GM12874 (cell line): Measurements from ENCODE around the gene TRIM32.

ENCODE experiments used
- CTCF ChIP-seq: IDR thresholded peaks from 2 replicates; pipeline ENCODE4 v1.5.1; 2011; ENCODE audit warnings: low read depth, mild to moderate bottlenecking, control low read depth, low read length, moderate library complexity; ENCODE audit not compliant: insufficient read depth

The TRIM32 gene

GRCh38 chr9:116662646-116663310, 24.3 kb upstream of the TRIM32 start:
- TF ChIP-seq CTCF, result no peak

- TF ChIP-seq CTCF, result no peak
Measured at GRCh38 chr9:116663581-116663980, 23.5 kb upstream of the TRIM32 start.

- no peak for TF ChIP-seq CTCF
Measured at GRCh38 chr9:116668970-116669695, 18.0 kb upstream of the TRIM32 start.

GRCh38 chr9:116671605-116672004, 15.5 kb upstream of the TRIM32 start:
- TF ChIP-seq CTCF, result no peak

- no peak for TF ChIP-seq CTCF
Measured at GRCh38 chr9:116673375-116673774, 13.7 kb upstream of the TRIM32 start.

- no peak for TF ChIP-seq CTCF
Measured at GRCh38 chr9:116674210-116674980, 12.7 kb upstream of the TRIM32 start.

- TF ChIP-seq CTCF, result no peak
Measured at GRCh38 chr9:116683535-116683934, 3.6 kb upstream of the TRIM32 start.
